DND-41 (cell line): Measurements from ENCODE around the gene JSRP1.

Experiments used
- CTCF ChIP-seq: IDR thresholded peaks from 2 replicates; pipeline ENCODE4 v1.5.1; 2012; ENCODE audit warnings: borderline replicate concordance, low read length, moderate library complexity, mild to moderate bottlenecking; ENCODE audit not compliant: poor library complexity, severe bottlenecking; ENCODE audit errors: extremely low read depth
- EZH2 ChIP-seq: IDR thresholded peaks from 3 replicates; pipeline ENCODE4 v1.6.1; 2012; ENCODE audit warnings: borderline replicate concordance, low read depth, mild to moderate bottlenecking, moderate library complexity, low read length, inconsistent platforms; ENCODE audit not compliant: severe bottlenecking

- TF ChIP-seq CTCF = no peak
- no peak for TF ChIP-seq EZH2
Measured at GRCh38 chr19:2210206-2210605, 46.0 kb downstream of the JSRP1 start.
